ENCODE data around the gene DIS3L2. TPM values are rescaled to one million over a fixed set of nuclear protein-coding genes. Genes with fewer than 3 reads are reported as not detected.

DIS3L2 gene
- total RNA-seq, 1 experiment from 2014 or later = 15.8 TPM

GRCh38 chr2:232265329-232265728 lies 303.8 kb downstream of the DIS3L2 start:
- no peak overlapping the region for H3K4me3 ChIP-seq (ENCODE audit: low read length)
- H3K9me3 ChIP-seq (ENCODE audit: low read length) = no peaks in the 10 kb centered on the region
- no peaks in the 10 kb centered on the region for H3K27me3 ChIP-seq (ENCODE audit: low read length)
- peaks cover 4% of the 10 kb centered on the region for H3K4me1 ChIP-seq (ENCODE audit: low read length)
- no peaks in the 10 kb centered on the region for H3K9me2 ChIP-seq (replicated peaks; ENCODE audit: insufficient read depth, low read length)
- H4K20me1 ChIP-seq (ENCODE audit: insufficient read depth, low read depth, low read length) = no peaks in the 10 kb centered on the region
- H3K9ac ChIP-seq (ENCODE audit: low read length) = no peak overlapping the region
- no peak overlapping the region for H2AFZ ChIP-seq (ENCODE audit: low read length)
- H3K4me2 ChIP-seq (ENCODE audit: low read depth, low read length, poor library complexity, severe bottlenecking) = no peak overlapping the region
- DNase-seq = no peak
- no peaks in the 10 kb centered on the region for H3K36me3 ChIP-seq (ENCODE audit: insufficient read depth, low read length)
- H3K27ac ChIP-seq (ENCODE audit: low read length) = no peak overlapping the region
- H3K79me2 ChIP-seq (ENCODE audit: low read length) = no peaks in the 10 kb centered on the region

- H3K79me2 ChIP-seq (ENCODE audit: low read length) = no peaks in the 10 kb centered on the region
- H3K27ac ChIP-seq (ENCODE audit: low read length) = no peak overlapping the region
- no peak overlapping the region for H3K4me3 ChIP-seq (ENCODE audit: low read length)
- H3K9me3 ChIP-seq (ENCODE audit: low read length) = no peaks in the 10 kb centered on the region
- no peaks in the 10 kb centered on the region for H3K4me1 ChIP-seq (ENCODE audit: low read length)
- H3K9me2 ChIP-seq (replicated peaks; ENCODE audit: insufficient read depth, low read length) = no peaks in the 10 kb centered on the region
- H4K20me1 ChIP-seq (ENCODE audit: insufficient read depth, low read depth, low read length) = no peaks in the 10 kb centered on the region
- H3K9ac ChIP-seq (ENCODE audit: low read length) = no peak overlapping the region
- H3K27me3 ChIP-seq (ENCODE audit: low read length) = no peaks in the 10 kb centered on the region
- H2AFZ ChIP-seq (ENCODE audit: low read length) = no peak overlapping the region
- H3K36me3 ChIP-seq (ENCODE audit: insufficient read depth, low read length) = no peaks in the 10 kb centered on the region
- H3K4me2 ChIP-seq (ENCODE audit: low read depth, low read length, poor library complexity, severe bottlenecking) = no peak overlapping the region
- DNase-seq = no peak
Observed at GRCh38 chr2:232268636-232269165, 307.2 kb downstream of the DIS3L2 start.

GRCh38 chr2:232269867-232270266 lies 308.4 kb downstream of the DIS3L2 start:
- Histone ChIP-seq H3K4me1 (ENCODE audit: low read length) (no peaks in the 10 kb centered on the region), H3K9me3 (ENCODE audit: low read length) (no peaks in the 10 kb centered on the region), H3K9me2 (replicated peaks; ENCODE audit: insufficient read depth, low read length) (no peaks in the 10 kb centered on the region), H4K20me1 (ENCODE audit: insufficient read depth, low read depth, low read length) (no peaks in the 10 kb centered on the region), H3K4me2 (ENCODE audit: low read depth, low read length, poor library complexity, severe bottlenecking) (no peak overlapping the region), H3K27ac (ENCODE audit: low read length) (no peak overlapping the region), H2AFZ (ENCODE audit: low read length) (no peak overlapping the region), H3K4me3 (ENCODE audit: low read length) (no peak overlapping the region), H3K9ac (ENCODE audit: low read length) (no peak overlapping the region), H3K36me3 (ENCODE audit: insufficient read depth, low read length) (no peaks in the 10 kb centered on the region), H3K79me2 (ENCODE audit: low read length) (no peaks in the 10 kb centered on the region), H3K27me3 (ENCODE audit: low read length) (no peaks in the 10 kb centered on the region)
- no peak for DNase-seq

GRCh38 chr2:232273903-232274643 lies 312.6 kb downstream of the DIS3L2 start:
- DNase-seq = no peak
- H3K9ac ChIP-seq (ENCODE audit: low read length) = no peak overlapping the region
- H3K79me2 ChIP-seq (ENCODE audit: low read length) = no peaks in the 10 kb centered on the region
- no peaks in the 10 kb centered on the region for H3K27me3 ChIP-seq (ENCODE audit: low read length)
- no peak overlapping the region for H2AFZ ChIP-seq (ENCODE audit: low read length)
- H4K20me1 ChIP-seq (ENCODE audit: insufficient read depth, low read depth, low read length) = no peaks in the 10 kb centered on the region
- no peak overlapping the region for H3K27ac ChIP-seq (ENCODE audit: low read length)
- H3K9me2 ChIP-seq (replicated peaks; ENCODE audit: insufficient read depth, low read length) = no peaks in the 10 kb centered on the region
- H3K9me3 ChIP-seq (ENCODE audit: low read length) = no peaks in the 10 kb centered on the region
- H3K4me1 ChIP-seq (ENCODE audit: low read length) = no peaks in the 10 kb centered on the region
- H3K4me2 ChIP-seq (ENCODE audit: low read depth, low read length, poor library complexity, severe bottlenecking) = no peak overlapping the region
- no peak overlapping the region for H3K4me3 ChIP-seq (ENCODE audit: low read length)
- no peaks in the 10 kb centered on the region for H3K36me3 ChIP-seq (ENCODE audit: insufficient read depth, low read length)

- Histone ChIP-seq H3K9me3 (ENCODE audit: low read length) (no peaks in the 10 kb centered on the region), H3K27me3 (ENCODE audit: low read length) (no peaks in the 10 kb centered on the region), H3K4me2 (ENCODE audit: low read depth, low read length, poor library complexity, severe bottlenecking) (no peak overlapping the region), H3K4me1 (ENCODE audit: low read length) (no peaks in the 10 kb centered on the region), H3K36me3 (ENCODE audit: insufficient read depth, low read length) (no peaks in the 10 kb centered on the region), H3K79me2 (ENCODE audit: low read length) (no peaks in the 10 kb centered on the region), H3K27ac (ENCODE audit: low read length) (no peak overlapping the region), H4K20me1 (ENCODE audit: insufficient read depth, low read depth, low read length) (no peaks in the 10 kb centered on the region), H3K9me2 (replicated peaks; ENCODE audit: insufficient read depth, low read length) (no peaks in the 10 kb centered on the region), H3K4me3 (ENCODE audit: low read length) (no peak overlapping the region), H3K9ac (ENCODE audit: low read length) (no peak overlapping the region), H2AFZ (ENCODE audit: low read length) (no peak overlapping the region)
- DNase-seq = no peak
Observed at GRCh38 chr2:232275670-232276069, 314.2 kb downstream of the DIS3L2 start.

GRCh38 chr2:232276084-232276732 lies 314.7 kb downstream of the DIS3L2 start:
- Histone ChIP-seq H4K20me1 (ENCODE audit: insufficient read depth, low read depth, low read length) (no peaks in the 10 kb centered on the region), H2AFZ (ENCODE audit: low read length) (no peak overlapping the region), H3K79me2 (ENCODE audit: low read length) (no peaks in the 10 kb centered on the region), H3K27ac (ENCODE audit: low read length) (no peak overlapping the region), H3K27me3 (ENCODE audit: low read length) (no peaks in the 10 kb centered on the region), H3K9me2 (replicated peaks; ENCODE audit: insufficient read depth, low read length) (no peaks in the 10 kb centered on the region), H3K4me3 (ENCODE audit: low read length) (no peak overlapping the region), H3K36me3 (ENCODE audit: insufficient read depth, low read length) (no peaks in the 10 kb centered on the region), H3K9ac (ENCODE audit: low read length) (no peak overlapping the region), H3K4me1 (ENCODE audit: low read length) (no peaks in the 10 kb centered on the region), H3K9me3 (ENCODE audit: low read length) (no peaks in the 10 kb centered on the region), H3K4me2 (ENCODE audit: low read depth, low read length, poor library complexity, severe bottlenecking) (no peak overlapping the region)
- no peak for DNase-seq

GRCh38 chr2:232276733-232277313 lies 315.3 kb downstream of the DIS3L2 start:
- no peak overlapping the region for H2AFZ ChIP-seq (ENCODE audit: low read length)
- no peak overlapping the region for H3K4me2 ChIP-seq (ENCODE audit: low read depth, low read length, poor library complexity, severe bottlenecking)
- H3K36me3 ChIP-seq (ENCODE audit: insufficient read depth, low read length) = no peaks in the 10 kb centered on the region
- no peaks in the 10 kb centered on the region for H3K9me3 ChIP-seq (ENCODE audit: low read length)
- H3K27me3 ChIP-seq (ENCODE audit: low read length) = no peaks in the 10 kb centered on the region
- H3K27ac ChIP-seq (ENCODE audit: low read length) = no peak overlapping the region
- H3K9ac ChIP-seq (ENCODE audit: low read length) = no peak overlapping the region
- H3K79me2 ChIP-seq (ENCODE audit: low read length) = no peaks in the 10 kb centered on the region
- H4K20me1 ChIP-seq (ENCODE audit: insufficient read depth, low read depth, low read length) = no peaks in the 10 kb centered on the region
- no peak overlapping the region for H3K4me3 ChIP-seq (ENCODE audit: low read length)
- H3K4me1 ChIP-seq (ENCODE audit: low read length) = no peaks in the 10 kb centered on the region
- no peak for DNase-seq
- no peaks in the 10 kb centered on the region for H3K9me2 ChIP-seq (replicated peaks; ENCODE audit: insufficient read depth, low read length)

- Histone ChIP-seq H3K9ac (ENCODE audit: low read length) (no peak overlapping the region), H3K4me2 (ENCODE audit: low read depth, low read length, poor library complexity, severe bottlenecking) (no peak overlapping the region)
- DNase-seq = no peak
Observed at GRCh38 chr2:232278534-232278933, 317.0 kb downstream of the DIS3L2 start.

More at GRCh38 chr2:232278534-232278933, 317.0 kb downstream of the DIS3L2 start:
- no peaks in the 10 kb centered on the region for H3K9me2 ChIP-seq (replicated peaks; ENCODE audit: insufficient read depth, low read length)
- no peak overlapping the region for H3K4me3 ChIP-seq (ENCODE audit: low read length)
- H3K27me3 ChIP-seq (ENCODE audit: low read length) = no peaks in the 10 kb centered on the region
- no peak overlapping the region for H3K27ac ChIP-seq (ENCODE audit: low read length)
- H3K4me1 ChIP-seq (ENCODE audit: low read length) = no peaks in the 10 kb centered on the region
- H3K79me2 ChIP-seq (ENCODE audit: low read length) = no peaks in the 10 kb centered on the region
- H3K9me3 ChIP-seq (ENCODE audit: low read length) = no peaks in the 10 kb centered on the region
- no peaks in the 10 kb centered on the region for H3K36me3 ChIP-seq (ENCODE audit: insufficient read depth, low read length)
- no peak overlapping the region for H2AFZ ChIP-seq (ENCODE audit: low read length)
- no peaks in the 10 kb centered on the region for H4K20me1 ChIP-seq (ENCODE audit: insufficient read depth, low read depth, low read length)

All from Karpas-422 (cell line).